ENCODE measurements around the gene TRIAP1.

DNA sequence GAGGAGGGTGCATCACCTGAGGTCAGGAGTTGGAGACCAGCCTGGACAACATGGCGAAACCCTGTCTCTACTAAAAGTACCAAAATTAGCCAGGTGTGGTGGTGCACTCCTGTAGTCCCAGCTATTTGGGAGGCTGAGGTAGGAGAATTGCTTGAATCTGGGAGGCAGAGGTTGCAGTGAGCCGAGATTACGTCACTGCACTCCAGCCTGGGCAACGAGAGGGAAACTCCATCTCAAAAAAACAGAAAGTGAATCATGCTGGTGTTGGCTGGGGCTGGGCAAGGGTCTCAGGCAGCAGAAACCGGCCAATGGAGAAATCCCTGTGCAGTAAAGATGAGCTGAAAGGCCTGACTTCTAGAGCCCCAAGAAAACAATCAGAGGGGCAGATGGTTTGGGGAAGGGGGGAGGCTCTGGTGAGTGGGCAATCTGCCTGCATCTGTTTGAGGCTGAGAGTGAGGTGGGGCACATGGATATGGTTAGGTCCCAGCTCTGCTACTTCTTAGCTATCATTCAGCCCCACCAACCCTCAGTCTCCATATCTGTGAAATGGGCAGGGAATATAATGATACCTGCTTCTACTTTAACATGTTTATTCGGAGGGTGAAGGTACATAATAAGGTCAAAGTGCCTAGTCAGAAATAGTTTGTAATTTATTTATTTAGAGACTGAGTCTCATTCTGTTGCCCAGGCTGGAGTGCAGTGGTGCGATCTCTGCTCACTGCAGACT is 29.5 kb downstream of the TRIAP1 start:
- TF ChIP-seq, protein P1, sequence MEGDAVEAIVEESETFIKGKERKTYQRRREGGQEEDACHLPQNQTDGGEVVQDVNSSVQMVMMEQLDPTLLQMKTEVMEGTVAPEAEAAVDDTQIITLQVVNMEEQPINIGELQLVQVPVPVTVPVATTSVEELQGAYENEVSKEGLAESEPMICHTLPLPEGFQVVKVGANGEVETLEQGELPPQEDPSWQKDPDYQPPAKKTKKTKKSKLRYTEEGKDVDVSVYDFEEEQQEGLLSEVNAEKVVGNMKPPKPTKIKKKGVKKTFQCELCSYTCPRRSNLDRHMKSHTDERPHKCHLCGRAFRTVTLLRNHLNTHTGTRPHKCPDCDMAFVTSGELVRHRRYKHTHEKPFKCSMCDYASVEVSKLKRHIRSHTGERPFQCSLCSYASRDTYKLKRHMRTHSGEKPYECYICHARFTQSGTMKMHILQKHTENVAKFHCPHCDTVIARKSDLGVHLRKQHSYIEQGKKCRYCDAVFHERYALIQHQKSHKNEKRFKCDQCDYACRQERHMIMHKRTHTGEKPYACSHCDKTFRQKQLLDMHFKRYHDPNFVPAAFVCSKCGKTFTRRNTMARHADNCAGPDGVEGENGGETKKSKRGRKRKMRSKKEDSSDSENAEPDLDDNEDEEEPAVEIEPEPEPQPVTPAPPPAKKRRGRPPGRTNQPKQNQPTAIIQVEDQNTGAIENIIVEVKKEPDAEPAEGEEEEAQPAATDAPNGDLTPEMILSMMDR (IDR thresholded peaks at IDR 0.05) = no peak
- no peak for TF ChIP-seq POLR2AphosphoS5 (IDR thresholded peaks at IDR 0.05)
- no peak for TF ChIP-seq POLR2A (IDR thresholded peaks at IDR 0.05)
